Esophagus muscularis mucosa (tissue), 4 donors: ENCODE results near the gene ST3GAL5. TPM values are rescaled to one million over a fixed set of nuclear protein-coding genes. Genes with fewer than 3 reads are reported as not detected.

Experiments
- DNase-seq: peaks from one replicate; pipeline ENCODE4 v3.0.0-alpha.2; 2017; ENCODE audit errors: extremely low spot score
- H3K27ac ChIP-seq, 4 donors: fragments of 200-600 bp; sonication (generic); replicated peaks in 1 of 4; 1 replicate in 3 of 4; 2 replicates in 1 of 4; pipeline ENCODE4 v1.5.1; 2016 to 2019; ENCODE audit warnings: mild to moderate bottlenecking in 1 of 4
- H3K27me3 ChIP-seq, 4 donors: fragments of 200-600 bp; sonication (generic); one replicate each; pipeline versions ENCODE4 v1.5.1 to v1.6.0; 2016 to 2019
- H3K36me3 ChIP-seq, 4 donors: fragments of 200-600 bp; sonication (generic); one replicate each; pipeline ENCODE4 v1.5.1; 2016 to 2019
- H3K4me1 ChIP-seq, 4 donors: fragments of 200-600 bp; sonication (generic); one replicate each; pipeline ENCODE4 v1.5.1; 2016 to 2019
- H3K4me3 ChIP-seq, 4 donors: fragments of 200-600 bp; sonication (generic); 1 replicate in 2 of 4; 2 replicates in 2 of 4; pipeline ENCODE4 v1.5.1; 2016 to 2019; ENCODE audit warnings: mild to moderate bottlenecking in 4 of 4, moderate library complexity in 1 of 4
- H3K9me3 ChIP-seq, 4 donors: fragments of 200-600 bp; sonication (generic); 1 replicate in 3 of 4; 2 replicates in 1 of 4; pipeline ENCODE4 v1.5.1; 2016 to 2019
- EP300 ChIP-seq: sonication (generic); formaldehyde crosslinking; IDR thresholded peaks from one replicate; pipeline ENCODE4 v1.6.1; 2017; ENCODE audit warnings: antibody characterized with exemption
- POLR2A ChIP-seq: fragments of 450-650 bp; IDR thresholded peaks from one replicate; pipeline ENCODE4 v1.6.1; 2017; ENCODE audit warnings: antibody characterized with exemption, moderate library complexity, mild to moderate bottlenecking, low read depth
- POLR2AphosphoS5 ChIP-seq, 2 donors: sonication (generic); formaldehyde crosslinking; IDR thresholded peaks; one replicate each; pipeline ENCODE4 v1.6.1; 2017; ENCODE audit warnings: antibody characterized with exemption in 2 of 2
- WGBS: methylation state at CpG from one replicate; pipeline ENCODE4 v1.1.5; 2018; 5-methylcytosine and 5-hydroxymethylcytosine counted together
- intact Hi-C: fragments of 100-400 bp; cut with DNase I; formaldehyde crosslinking; loops from one replicate; pipeline ENCODE4 v1.15.1; 2023
- total RNA-seq, 4 donors: library from RNA; depleted of rRNA; stranded (reverse); fragments of >200 nt; gene quantifications; one replicate each; pipeline versions ENCODE4 v1.1.0 to v1.2.1, GENCODE V29; 2016
- TF ChIP-seq, protein P1 (sequence below), 3 experiments: fragments of 200-600 bp in 2 of 3; fragments of 450-650 bp in 1 of 3; sonication (generic) in 2 of 3; IDR thresholded peaks; one replicate each; pipeline ENCODE4 v1.5.1; 2017 to 2019; ENCODE audit warnings: antibody characterized with exemption in 3 of 3, mild to moderate bottlenecking in 2 of 3, moderate library complexity in 1 of 3

ST3GAL5 gene
- total RNA-seq, 4 donors from 2014 or later: 11.3 to 21.6 (median 19.4) TPM

DNA sequence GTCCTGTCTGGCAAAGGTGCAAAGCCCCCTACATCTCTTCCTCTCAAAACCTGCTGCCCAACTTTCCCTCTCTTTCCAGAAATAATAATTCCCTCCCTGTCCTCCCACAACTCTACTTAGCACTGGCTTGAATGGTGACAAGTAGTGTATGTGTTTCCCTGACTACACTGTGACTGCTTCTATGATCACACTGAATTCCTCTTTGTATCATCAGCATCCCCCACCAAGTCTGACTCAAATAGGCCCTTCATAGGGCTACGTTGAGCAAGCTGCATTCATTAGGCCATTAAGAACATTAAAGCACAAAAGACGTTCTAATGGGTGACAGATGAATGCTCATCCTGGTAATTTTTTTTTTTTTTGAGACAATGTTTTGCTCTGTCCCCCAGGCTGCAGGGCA is 13.7 kb upstream of the ST3GAL5 start:
- H3K27ac ChIP-seq: no peak overlapping the region
- TF ChIP-seq EP300 (no peak), POLR2A (no peak), POLR2AphosphoS5 (IDR thresholded peaks at IDR 0.05) (no peak)
- TF ChIP-seq, protein P1, sequence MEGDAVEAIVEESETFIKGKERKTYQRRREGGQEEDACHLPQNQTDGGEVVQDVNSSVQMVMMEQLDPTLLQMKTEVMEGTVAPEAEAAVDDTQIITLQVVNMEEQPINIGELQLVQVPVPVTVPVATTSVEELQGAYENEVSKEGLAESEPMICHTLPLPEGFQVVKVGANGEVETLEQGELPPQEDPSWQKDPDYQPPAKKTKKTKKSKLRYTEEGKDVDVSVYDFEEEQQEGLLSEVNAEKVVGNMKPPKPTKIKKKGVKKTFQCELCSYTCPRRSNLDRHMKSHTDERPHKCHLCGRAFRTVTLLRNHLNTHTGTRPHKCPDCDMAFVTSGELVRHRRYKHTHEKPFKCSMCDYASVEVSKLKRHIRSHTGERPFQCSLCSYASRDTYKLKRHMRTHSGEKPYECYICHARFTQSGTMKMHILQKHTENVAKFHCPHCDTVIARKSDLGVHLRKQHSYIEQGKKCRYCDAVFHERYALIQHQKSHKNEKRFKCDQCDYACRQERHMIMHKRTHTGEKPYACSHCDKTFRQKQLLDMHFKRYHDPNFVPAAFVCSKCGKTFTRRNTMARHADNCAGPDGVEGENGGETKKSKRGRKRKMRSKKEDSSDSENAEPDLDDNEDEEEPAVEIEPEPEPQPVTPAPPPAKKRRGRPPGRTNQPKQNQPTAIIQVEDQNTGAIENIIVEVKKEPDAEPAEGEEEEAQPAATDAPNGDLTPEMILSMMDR (IDR thresholded peaks at IDR 0.05): no peak
- intact Hi-C loops: no loop called here
- no peak for DNase-seq
- peaks cover 3 to 34% (median 21%) of the 10 kb centered on the region in 4 donors for H3K4me1 ChIP-seq
- H3K36me3 ChIP-seq: no peaks in the 10 kb centered on the region
- H3K4me3 ChIP-seq: no peak overlapping the region
- 47% methylated on average over 2 of the region's 2 CpGs for WGBS
- no peaks in the 10 kb centered on the region for H3K9me3 ChIP-seq
- H3K27me3 ChIP-seq: no peaks in the 10 kb centered on the region

DNA sequence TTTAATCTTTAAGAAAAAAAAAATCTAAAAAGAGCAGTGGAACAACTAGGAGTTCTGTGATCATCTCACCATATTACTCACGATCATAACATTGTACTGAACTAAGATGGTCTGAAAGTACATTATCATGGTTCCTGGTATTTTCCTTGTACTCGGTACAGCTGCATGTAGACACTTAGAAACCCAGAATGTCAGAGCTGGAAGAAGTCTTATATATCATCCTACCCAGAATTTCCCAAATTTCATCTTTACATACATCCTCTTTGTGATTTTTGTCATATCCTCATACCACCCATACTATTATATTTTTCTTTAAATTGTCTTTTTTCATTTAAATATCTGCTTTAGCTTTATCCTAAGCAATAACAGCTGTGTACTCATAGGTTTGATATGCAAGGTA is 12.4 kb upstream of the ST3GAL5 start:
- H3K4me1 ChIP-seq: peaks cover 3 to 27% (median 18%) of the 10 kb centered on the region in 4 donors
- no peak overlapping the region for H3K4me3 ChIP-seq
- DNase-seq: no peak
- H3K9me3 ChIP-seq: no peaks in the 10 kb centered on the region
- no peak overlapping the region for H3K27ac ChIP-seq
- intact Hi-C loops: no loop called here
- no peaks in the 10 kb centered on the region for H3K36me3 ChIP-seq
- H3K27me3 ChIP-seq: no peaks in the 10 kb centered on the region
- 68% methylated on average over 2 of the region's 2 CpGs for WGBS
- TF ChIP-seq POLR2AphosphoS5 (IDR thresholded peaks at IDR 0.05) (no peak), POLR2A (no peak), EP300 (no peak)

DNA sequence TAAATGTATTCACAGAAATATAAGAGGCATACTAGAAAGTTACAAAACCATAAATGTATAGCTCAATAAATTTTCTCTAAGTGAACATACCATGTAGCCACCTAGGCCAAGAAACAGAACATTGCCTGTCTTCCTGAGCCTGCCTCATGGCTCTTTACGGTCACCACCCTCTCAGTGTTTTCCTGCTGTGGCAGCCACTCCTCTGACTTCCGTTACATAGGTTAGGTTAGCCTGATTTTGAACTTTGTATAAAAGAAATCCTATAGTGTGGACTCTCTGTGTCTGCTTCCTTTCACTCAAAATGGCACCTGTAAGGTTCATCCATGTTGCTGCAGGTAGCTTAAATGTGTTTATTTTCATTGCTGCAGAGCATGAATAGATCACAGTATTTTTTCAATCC is 11.6 kb upstream of the ST3GAL5 start:
- intact Hi-C loops: no loop called here
- H3K4me1 ChIP-seq: peaks cover 3 to 21% (median 12%) of the 10 kb centered on the region in 4 donors
- WGBS: 89% methylated on average over 2 of the region's 2 CpGs
- no peak overlapping the region for H3K4me3 ChIP-seq
- no peak for DNase-seq
- H3K27ac ChIP-seq: no peak overlapping the region
- no peaks in the 10 kb centered on the region for H3K27me3 ChIP-seq
- no peaks in the 10 kb centered on the region for H3K9me3 ChIP-seq
- TF ChIP-seq, protein P1 (IDR thresholded peaks at IDR 0.05): no peak
- no peak for TF ChIP-seq POLR2A
- H3K36me3 ChIP-seq: no peaks in the 10 kb centered on the region

DNA sequence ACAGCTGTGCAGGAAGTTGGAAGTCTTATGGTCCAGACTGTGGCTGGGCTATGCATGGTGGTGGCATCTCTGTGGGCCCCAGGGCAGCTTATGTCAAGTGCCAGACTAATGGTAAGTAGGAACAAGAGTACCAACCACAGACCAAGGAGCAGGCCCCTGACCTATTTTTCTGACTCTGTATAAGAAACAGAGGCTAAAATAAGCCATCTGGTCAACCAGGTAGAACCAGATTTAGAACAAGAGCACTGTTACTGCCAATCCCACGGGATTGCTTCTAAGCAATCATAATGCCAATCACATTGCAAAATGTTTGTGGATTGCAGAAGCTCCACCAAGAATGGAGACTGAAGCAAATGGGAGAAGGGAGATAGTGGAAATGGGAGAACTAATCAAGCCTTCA is 11.1 kb upstream of the ST3GAL5 start:
- H3K36me3 ChIP-seq: no peaks in the 10 kb centered on the region
- no peak for DNase-seq
- H3K9me3 ChIP-seq: no peaks in the 10 kb centered on the region
- H3K27me3 ChIP-seq: no peaks in the 10 kb centered on the region
- TF ChIP-seq EP300 (no peak), POLR2AphosphoS5 (IDR thresholded peaks at IDR 0.05) (no peak), POLR2A (no peak)
- TF ChIP-seq, protein P1 (IDR thresholded peaks at IDR 0.05): no peak
- 93% methylated on average over 1 of the region's 1 CpG for WGBS
- no peak overlapping the region for H3K4me3 ChIP-seq
- intact Hi-C loops: no loop called here
- H3K4me1 ChIP-seq: peaks cover 1 to 15% (median 7%) of the 10 kb centered on the region in 4 donors
- no peak overlapping the region for H3K27ac ChIP-seq

DNA sequence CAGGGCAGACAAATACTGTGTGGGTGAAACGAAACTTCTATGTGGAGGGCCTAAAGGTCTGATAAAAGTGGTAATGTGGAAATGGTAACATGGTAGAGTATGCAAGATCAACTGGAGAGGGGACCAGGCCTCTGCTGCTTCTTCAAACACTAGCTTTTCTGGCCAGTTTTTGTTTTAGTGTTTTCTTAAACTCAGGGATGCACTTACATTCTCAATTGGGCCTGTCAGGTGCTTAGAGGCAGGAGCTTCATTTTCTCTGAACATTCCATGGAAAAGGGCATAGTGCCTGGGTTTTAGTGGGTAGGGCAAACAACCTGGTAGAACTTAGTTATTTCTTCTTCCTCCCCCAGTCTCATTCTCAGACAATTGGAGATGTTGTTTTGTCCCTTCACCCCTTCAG is 10.5 kb upstream of the ST3GAL5 start:
- Histone ChIP-seq H3K27me3 (no peaks in the 10 kb centered on the region), H3K4me1 (peaks cover 0 to 10% (median 1%) of the 10 kb centered on the region in 4 donors), H3K36me3 (no peaks in the 10 kb centered on the region), H3K4me3 (no peak overlapping the region), H3K27ac (no peak overlapping the region), H3K9me3 (no peaks in the 10 kb centered on the region)
- DNase-seq: no peak
- 90% methylated on average over 1 of the region's 1 CpG for whole genome bisulfite sequencing
- intact Hi-C loops: no loop called here
- TF ChIP-seq POLR2A (no peak), POLR2AphosphoS5 (IDR thresholded peaks at IDR 0.05) (no peak), EP300 (no peak)
- TF ChIP-seq, protein P1 (IDR thresholded peaks at IDR 0.05): no peak
